ENCODE data around the gene DNAJA1.
A peak's percentile ranks its signal among the peaks of the same experiment; 100 is the strongest.

The DNAJA1 gene

DNA sequence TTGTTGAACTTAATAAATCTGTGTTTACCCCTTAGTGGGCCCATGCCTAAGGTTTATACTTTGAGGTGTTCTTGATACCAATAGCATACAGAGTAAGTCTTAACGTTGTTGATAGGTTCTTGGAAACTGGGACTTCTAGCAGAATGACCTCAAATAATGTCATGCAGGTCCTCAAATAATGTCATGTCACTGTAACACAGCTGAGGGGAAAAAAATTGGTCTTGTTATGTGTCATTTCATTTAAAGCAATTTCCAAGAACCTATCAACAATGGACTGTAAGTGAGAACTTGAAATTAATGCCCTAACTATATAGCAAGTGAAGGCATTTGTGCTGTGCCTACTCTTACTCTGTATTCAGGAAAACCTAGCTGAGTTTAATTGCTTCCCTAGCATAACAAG, 7.2 kb downstream of the DNAJA1 start:
- no peak for DNase-seq (ENCODE audit: insufficient read length)
- no peak for TF ChIP-seq POLR2AphosphoS5 (IDR thresholded peaks at IDR 0.05; ENCODE audit: low read depth, low read length)
- no peak for TF ChIP-seq TAF1 (IDR thresholded peaks at IDR 0.05; ENCODE audit: borderline replicate concordance, low read depth, low read length)
- no peak for TF ChIP-seq POLR2A (IDR thresholded peaks at IDR 0.05; ENCODE audit: low read depth, low read length)
- FAIRE-seq = no peak

GRCh38 chr9:33032865-33033264, 7.8 kb downstream of the DNAJA1 start:
- DNase-seq (ENCODE audit: insufficient read length) (no peak), FAIRE-seq (no peak)
- TF ChIP-seq POLR2A (IDR thresholded peaks at IDR 0.05; ENCODE audit: low read depth, low read length) (no peak), POLR2AphosphoS5 (IDR thresholded peaks at IDR 0.05; ENCODE audit: low read depth, low read length) (no peak), TAF1 (IDR thresholded peaks at IDR 0.05; ENCODE audit: borderline replicate concordance, low read depth, low read length) (no peak)

DNA sequence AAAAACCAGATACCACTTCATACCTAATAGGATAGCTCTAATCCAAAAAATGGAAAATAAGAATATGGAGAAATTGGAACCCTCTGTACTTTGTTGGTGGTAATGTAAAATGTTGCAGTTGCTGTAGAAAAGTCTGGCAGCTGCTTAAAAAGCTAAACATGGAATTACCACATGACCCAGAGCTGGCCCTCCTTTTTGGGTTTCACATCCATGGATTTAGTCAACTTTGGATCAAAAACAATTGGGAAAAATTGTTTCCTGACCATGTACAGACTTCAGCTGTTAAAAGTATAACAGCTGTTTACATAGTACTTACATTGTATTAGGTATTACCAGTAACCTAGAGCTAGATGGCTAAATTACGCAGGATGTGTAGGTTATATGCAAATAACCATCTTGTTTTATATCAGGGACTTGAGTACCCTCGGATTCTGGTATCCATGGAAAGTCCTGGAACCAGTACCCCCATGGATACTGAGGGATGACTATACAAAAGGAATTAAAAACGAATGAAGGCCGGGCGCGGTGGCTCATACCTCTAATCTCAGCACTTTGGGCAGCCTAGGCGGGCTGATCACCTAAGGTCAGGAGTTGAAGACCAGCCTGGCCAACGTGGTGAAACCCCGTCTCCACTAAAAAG, 15.8 kb downstream of the DNAJA1 start:
- no peak for TF ChIP-seq TAF1 (IDR thresholded peaks at IDR 0.05; ENCODE audit: borderline replicate concordance, low read depth, low read length)
- TF ChIP-seq POLR2AphosphoS5 (IDR thresholded peaks at IDR 0.05; ENCODE audit: low read depth, low read length) = peak; percentile 53; the same call in 1 of the 2 replicates
- TF ChIP-seq POLR2A (IDR thresholded peaks at IDR 0.05; ENCODE audit: low read depth, low read length) = peak; percentile 24; the same call in 1 of the 2 replicates
- DNase-seq (ENCODE audit: insufficient read length) = no peak
- FAIRE-seq = no peak

DNA sequence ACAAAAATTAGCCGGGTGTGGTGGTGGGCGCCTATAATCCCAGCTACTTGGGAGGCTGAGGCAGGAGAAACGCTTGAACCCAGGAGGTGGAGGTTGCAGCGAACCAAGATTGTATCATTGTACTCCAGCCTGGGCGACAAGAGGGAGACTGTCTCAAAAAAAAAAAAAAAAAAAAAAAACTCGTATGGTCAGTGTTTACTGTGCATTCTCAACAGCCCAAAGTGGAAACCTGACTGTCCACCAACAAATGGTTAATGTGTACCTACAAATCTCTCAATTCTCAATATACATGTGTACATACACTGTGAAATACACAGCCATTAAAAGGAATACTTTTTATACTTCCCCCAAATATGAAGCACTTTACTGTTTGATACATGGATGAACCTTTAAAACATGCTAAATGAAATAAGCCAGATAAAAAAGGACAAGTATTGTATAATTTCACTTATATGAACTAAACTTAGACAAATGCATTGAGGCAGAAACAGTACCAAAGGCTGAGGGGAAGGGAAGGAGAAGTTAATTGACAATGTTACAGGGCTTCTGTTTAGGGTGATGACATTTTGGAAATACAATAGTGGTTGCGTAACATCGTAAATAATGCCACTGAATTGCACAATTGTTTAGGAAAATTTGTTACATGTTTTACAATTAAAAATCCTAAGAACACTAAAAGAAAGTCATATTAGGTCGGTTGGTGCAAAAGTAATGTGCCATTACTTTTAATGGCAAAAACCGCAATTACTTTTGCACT, 16.5 kb downstream of the DNAJA1 start:
- DNase-seq (ENCODE audit: insufficient read length) (no peak), FAIRE-seq (no peak)
- TF ChIP-seq POLR2AphosphoS5 (IDR thresholded peaks at IDR 0.05; ENCODE audit: low read depth, low read length) (no peak), POLR2A (IDR thresholded peaks at IDR 0.05; ENCODE audit: low read depth, low read length) (peak; percentile 14; the same call in 1 of the 2 replicates)

- FAIRE-seq (no peak), DNase-seq (ENCODE audit: insufficient read length) (no peak)
- TF ChIP-seq TAF1 (IDR thresholded peaks at IDR 0.05; ENCODE audit: borderline replicate concordance, low read depth, low read length) = no peak
- TF ChIP-seq POLR2AphosphoS5 (IDR thresholded peaks at IDR 0.05; ENCODE audit: low read depth, low read length) = no peak
- no peak for TF ChIP-seq POLR2A (IDR thresholded peaks at IDR 0.05; ENCODE audit: low read depth, low read length)
Measured at GRCh38 chr9:33042473-33042872, 17.4 kb downstream of the DNAJA1 start.

- TF ChIP-seq TAF1 (IDR thresholded peaks at IDR 0.05; ENCODE audit: borderline replicate concordance, low read depth, low read length) = no peak
- TF ChIP-seq POLR2A (IDR thresholded peaks at IDR 0.05; ENCODE audit: low read depth, low read length) = no peak
- no peak for TF ChIP-seq POLR2AphosphoS5 (IDR thresholded peaks at IDR 0.05; ENCODE audit: low read depth, low read length)
- FAIRE-seq (no peak), DNase-seq (ENCODE audit: insufficient read length) (no peak)
Measured at GRCh38 chr9:33043671-33044070, 18.6 kb downstream of the DNAJA1 start.

GRCh38 chr9:33044162-33044673, 19.1 kb downstream of the DNAJA1 start:
- TF ChIP-seq POLR2AphosphoS5 (IDR thresholded peaks at IDR 0.05; ENCODE audit: low read depth, low read length) = peak; percentile 80
- peak; percentile 86 for TF ChIP-seq POLR2A (IDR thresholded peaks at IDR 0.05; ENCODE audit: low read depth, low read length)
- no peak for TF ChIP-seq TAF1 (IDR thresholded peaks at IDR 0.05; ENCODE audit: borderline replicate concordance, low read depth, low read length)
- peak; percentile 63 for DNase-seq (ENCODE audit: insufficient read length)

DNA sequence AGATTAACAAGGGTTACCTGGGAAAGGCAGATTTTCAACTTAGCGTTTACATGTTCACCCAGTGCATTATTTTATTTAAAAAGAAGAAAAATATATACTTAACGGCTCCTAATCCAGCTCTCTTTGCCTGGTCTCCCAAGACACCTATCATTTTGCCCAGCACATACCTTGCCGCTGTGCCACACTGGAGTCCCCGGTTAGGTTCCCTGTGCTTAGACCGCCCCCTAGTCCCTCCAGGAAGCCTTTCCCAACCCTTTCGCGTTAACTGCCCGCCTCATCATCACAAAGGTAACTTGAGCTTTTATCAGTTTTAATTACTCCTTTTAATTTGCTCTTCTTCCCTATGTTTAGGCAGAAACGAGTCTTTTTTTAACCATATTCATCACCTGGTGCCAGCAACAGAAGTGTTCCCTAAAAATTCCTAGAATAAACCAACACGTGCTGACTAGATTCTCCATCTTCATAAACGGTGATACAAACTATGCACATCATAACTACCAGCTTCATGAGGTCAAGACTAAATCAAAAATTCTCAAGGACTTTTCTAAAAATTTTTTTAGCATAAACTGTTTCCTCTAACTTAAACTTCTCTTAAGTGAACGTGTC, 19.7 kb downstream of the DNAJA1 start:
- no peak for DNase-seq (ENCODE audit: insufficient read length)
- no peak for FAIRE-seq
- TF ChIP-seq POLR2AphosphoS5 (IDR thresholded peaks at IDR 0.05; ENCODE audit: low read depth, low read length) = no peak
- TF ChIP-seq TAF1 (IDR thresholded peaks at IDR 0.05; ENCODE audit: borderline replicate concordance, low read depth, low read length) = no peak
- TF ChIP-seq POLR2A (IDR thresholded peaks at IDR 0.05; ENCODE audit: low read depth, low read length) = no peak

More at GRCh38 chr9:33044162-33044673, 19.1 kb downstream of the DNAJA1 start:
- FAIRE-seq = peak; percentile 88

DNA sequence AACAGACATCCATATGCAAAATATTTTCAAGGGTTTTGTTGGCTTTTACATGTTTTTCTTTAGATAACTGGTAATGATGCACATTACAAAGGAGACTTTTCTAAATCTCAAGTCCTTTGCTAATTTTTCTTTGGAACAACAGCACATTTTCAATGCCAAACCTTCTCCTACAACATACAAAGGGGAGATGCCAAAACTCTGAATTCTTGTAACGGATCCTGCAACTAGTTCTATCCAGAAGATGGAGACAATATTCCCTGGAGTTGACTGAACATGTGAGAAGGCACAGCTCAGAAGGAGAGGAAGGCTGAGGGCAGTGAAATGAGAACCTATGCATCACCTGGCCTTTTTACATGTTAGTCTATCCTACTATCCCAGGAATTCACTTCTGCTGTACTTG, 21.0 kb downstream of the DNAJA1 start:
- no peak for FAIRE-seq
- TF ChIP-seq TAF1 (IDR thresholded peaks at IDR 0.05; ENCODE audit: borderline replicate concordance, low read depth, low read length) (no peak), POLR2AphosphoS5 (IDR thresholded peaks at IDR 0.05; ENCODE audit: low read depth, low read length) (no peak), POLR2A (IDR thresholded peaks at IDR 0.05; ENCODE audit: low read depth, low read length) (no peak)
- DNase-seq (ENCODE audit: insufficient read length) = no peak

GRCh38 chr9:33048054-33048465, 23.0 kb downstream of the DNAJA1 start:
- FAIRE-seq = no peak
- TF ChIP-seq POLR2AphosphoS5 (IDR thresholded peaks at IDR 0.05; ENCODE audit: low read depth, low read length) (no peak), POLR2A (IDR thresholded peaks at IDR 0.05; ENCODE audit: low read depth, low read length) (no peak), TAF1 (IDR thresholded peaks at IDR 0.05; ENCODE audit: borderline replicate concordance, low read depth, low read length) (no peak)
- DNase-seq (ENCODE audit: insufficient read length) = no peak

- TF ChIP-seq POLR2A (IDR thresholded peaks at IDR 0.05; ENCODE audit: low read depth, low read length) (no peak), POLR2AphosphoS5 (IDR thresholded peaks at IDR 0.05; ENCODE audit: low read depth, low read length) (no peak), TAF1 (IDR thresholded peaks at IDR 0.05; ENCODE audit: borderline replicate concordance, low read depth, low read length) (no peak)
- FAIRE-seq (no peak), DNase-seq (ENCODE audit: insufficient read length) (peak; percentile 1)
Measured at GRCh38 chr9:33049680-33050361, 24.7 kb downstream of the DNAJA1 start.

Measured in GM12892 (cell line).